Suprapubic skin (tissue), 3 donors: ENCODE measurements around the gene USP17L30.
"Not testable (repeated sequence)": the region's sequence is repeated elsewhere in the genome, so short reads cannot be mapped to it uniquely, and the experiment has no call there.

Source experiments
- POLR2AphosphoS5 ChIP-seq, 3 donors: sonication (generic); formaldehyde crosslinking; IDR thresholded peaks; one replicate each; pipeline ENCODE4 v1.6.1; 2017; ENCODE audit warnings: antibody characterized with exemption in 3 of 3
- TF ChIP-seq, protein P1 (sequence below), 2 donors: fragments of 200-600 bp in 1 of 2; fragments of 450-650 bp in 1 of 2; sonication (generic) in 1 of 2; IDR thresholded peaks; one replicate each; pipeline ENCODE4 v1.5.1; 2016 to 2019; ENCODE audit warnings: antibody characterized with exemption in 2 of 2, mild to moderate bottlenecking in 1 of 2, moderate library complexity in 1 of 2

DNA sequence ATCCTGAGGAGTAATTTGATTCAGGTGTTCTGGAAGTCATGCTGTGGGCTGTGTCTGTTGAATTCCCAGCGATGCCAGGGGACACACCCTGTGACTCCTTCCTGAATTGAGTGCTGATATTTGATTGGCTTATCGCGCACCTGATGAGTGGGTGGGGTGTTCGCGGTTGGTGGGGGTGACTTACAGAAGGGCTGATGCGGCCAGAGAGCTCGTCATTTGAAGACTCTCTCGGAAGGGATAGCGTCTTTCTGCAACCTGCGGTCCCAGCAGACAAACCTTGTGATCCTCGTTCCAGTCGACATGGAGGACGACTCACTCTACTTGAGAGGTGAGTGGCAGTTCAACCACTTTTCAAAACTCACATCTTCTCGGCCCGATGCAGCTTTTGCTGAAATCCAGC lies 19.1 kb upstream of the USP17L30 start, which contains the start of gene USP17L27:
- TF ChIP-seq, protein P1, sequence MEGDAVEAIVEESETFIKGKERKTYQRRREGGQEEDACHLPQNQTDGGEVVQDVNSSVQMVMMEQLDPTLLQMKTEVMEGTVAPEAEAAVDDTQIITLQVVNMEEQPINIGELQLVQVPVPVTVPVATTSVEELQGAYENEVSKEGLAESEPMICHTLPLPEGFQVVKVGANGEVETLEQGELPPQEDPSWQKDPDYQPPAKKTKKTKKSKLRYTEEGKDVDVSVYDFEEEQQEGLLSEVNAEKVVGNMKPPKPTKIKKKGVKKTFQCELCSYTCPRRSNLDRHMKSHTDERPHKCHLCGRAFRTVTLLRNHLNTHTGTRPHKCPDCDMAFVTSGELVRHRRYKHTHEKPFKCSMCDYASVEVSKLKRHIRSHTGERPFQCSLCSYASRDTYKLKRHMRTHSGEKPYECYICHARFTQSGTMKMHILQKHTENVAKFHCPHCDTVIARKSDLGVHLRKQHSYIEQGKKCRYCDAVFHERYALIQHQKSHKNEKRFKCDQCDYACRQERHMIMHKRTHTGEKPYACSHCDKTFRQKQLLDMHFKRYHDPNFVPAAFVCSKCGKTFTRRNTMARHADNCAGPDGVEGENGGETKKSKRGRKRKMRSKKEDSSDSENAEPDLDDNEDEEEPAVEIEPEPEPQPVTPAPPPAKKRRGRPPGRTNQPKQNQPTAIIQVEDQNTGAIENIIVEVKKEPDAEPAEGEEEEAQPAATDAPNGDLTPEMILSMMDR (IDR thresholded peaks at IDR 0.05): not testable (repeated sequence)
- TF ChIP-seq POLR2AphosphoS5 (IDR thresholded peaks at IDR 0.05): not testable (repeated sequence)
